HG03571 (cell line): Measurements from ENCODE around the gene SRPK3.
"Not testable (repeated sequence)": the region's sequence is repeated elsewhere in the genome, so short reads cannot be mapped to it uniquely, and the experiment has no call there.

ENCODE experiments used
- ATAC-seq: cut with Tn5 transposase; IDR thresholded peaks from one replicate; pipeline ENCODE4 v1.9.1; 2021; ENCODE audit not compliant: unreplicated experiment

The SRPK3 gene

GRCh38 chrX:153745067-153745433 lies 35.8 kb upstream of the SRPK3 start:
- not testable (repeated sequence) for ATAC-seq

- no peak for ATAC-seq
Measured at GRCh38 chrX:153746359-153746758, 34.5 kb upstream of the SRPK3 start.

DNA sequence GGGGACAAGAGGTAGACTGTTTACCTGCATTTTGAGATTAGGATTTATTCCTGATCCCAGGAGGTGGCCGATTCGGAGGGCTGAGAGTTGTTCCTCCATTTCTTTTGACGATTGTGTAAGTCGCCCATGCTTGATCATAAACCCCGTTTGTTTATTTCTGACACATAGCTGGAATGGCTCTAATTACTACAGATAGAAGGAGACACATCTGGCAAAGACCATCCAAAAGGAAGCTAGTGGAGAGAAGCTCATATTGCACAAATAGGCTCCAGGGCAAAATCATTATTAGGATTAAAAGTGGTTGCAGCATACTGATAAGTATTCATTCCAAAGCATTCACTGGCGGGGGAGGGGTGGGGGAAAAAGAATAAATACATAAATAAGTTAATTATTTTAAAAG lies 33.9 kb upstream of the SRPK3 start:
- not testable (repeated sequence) for ATAC-seq

DNA sequence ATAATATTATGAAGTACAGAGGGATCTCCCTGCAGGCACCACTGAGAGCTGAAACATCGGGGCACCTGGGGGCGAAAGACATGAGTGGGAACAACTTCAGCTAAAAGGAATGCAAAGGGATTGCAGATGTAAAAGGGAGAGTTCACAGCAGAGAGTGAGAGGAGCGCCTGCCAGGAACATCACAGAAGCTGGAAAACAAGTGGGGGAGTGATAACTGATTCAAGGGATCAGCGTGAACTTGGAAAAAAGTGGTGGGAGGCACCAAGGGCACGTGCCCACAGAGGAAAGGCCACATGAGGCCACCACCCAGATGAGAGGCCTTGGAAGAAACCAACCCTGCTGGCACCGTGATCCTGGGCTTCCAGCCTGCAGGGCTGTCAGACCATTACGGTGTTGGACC lies 31.8 kb upstream of the SRPK3 start:
- not testable (repeated sequence) for ATAC-seq

DNA sequence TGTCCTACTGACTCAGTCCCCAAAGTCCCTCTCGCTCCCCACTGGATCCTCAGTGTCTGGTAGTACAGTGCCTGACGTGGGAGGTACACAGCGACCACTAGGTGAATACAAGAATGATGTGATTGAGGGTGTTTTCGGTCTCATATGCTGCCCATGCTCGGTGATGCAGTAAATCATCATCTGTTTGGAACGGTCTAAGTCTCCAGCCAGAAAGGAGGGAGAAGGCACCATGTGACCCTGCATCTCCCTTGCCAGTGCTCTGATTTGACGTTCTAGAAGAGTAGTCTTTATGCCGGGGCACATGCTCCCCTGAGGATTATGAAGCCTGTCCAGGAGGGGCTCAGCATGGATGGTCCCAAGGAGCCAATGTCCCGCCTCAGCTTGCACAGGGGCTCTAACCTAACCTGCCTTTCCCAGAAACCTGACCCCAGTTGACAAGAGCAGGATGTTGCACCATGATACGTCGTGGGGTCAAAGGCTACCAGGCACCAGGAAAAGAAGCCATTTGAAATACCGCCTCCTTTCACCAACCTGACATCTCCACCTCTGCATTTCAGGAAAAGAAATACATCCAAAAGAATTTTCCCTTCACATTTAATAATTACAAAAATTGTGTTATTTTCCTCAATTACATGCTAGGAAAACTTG lies 30.6 kb upstream of the SRPK3 start:
- ATAC-seq: no peak

- ATAC-seq: no peak
Measured at GRCh38 chrX:153755136-153755535, 25.7 kb upstream of the SRPK3 start.

DNA sequence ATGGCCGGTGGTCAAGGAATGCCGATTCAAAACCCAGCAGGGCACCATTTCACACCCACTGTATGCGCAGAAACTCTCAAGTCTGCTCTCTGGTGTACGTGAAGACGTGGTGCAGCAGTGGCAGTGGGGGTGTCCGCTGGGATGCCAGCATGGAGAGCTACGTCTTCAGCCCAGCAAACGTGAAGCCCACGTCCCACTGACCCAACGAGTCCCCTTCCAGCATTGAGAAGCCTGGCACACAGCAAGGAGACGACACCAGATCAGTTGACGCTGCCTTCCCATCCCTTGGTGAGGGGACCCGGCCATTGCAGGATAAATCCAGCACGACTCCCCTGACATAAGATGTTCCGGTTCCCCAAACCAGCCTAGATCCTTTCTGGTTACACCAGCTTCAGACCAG lies 19.0 kb upstream of the SRPK3 start:
- no peak for ATAC-seq

DNA sequence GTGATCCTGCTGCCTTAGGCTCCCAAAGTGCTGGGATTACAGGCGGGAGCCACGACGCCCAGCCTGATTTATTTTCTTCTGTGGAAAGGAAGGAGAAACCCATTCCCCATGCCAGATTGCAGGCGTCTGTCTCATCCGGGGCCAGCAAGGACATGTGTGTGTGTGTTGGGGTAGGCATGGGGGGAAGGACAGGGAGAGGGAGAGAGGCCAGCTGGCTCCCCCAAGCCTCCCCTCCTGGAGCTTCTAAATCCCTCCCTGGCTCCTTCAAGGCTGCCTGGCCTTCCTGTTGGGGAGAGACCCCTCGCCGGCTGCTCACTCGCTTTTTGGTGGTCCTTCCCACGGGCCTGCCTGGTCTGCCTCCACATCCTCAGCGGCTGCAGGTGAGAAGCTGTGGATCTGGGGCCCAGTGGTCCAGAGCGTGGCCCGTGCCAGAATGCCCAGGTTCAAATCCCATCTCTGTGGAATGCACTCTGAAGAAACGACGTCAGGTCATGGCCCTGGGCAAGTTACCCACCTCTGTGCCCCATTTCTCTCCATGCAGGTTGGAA lies 18.1 kb upstream of the SRPK3 start:
- no peak for ATAC-seq

DNA sequence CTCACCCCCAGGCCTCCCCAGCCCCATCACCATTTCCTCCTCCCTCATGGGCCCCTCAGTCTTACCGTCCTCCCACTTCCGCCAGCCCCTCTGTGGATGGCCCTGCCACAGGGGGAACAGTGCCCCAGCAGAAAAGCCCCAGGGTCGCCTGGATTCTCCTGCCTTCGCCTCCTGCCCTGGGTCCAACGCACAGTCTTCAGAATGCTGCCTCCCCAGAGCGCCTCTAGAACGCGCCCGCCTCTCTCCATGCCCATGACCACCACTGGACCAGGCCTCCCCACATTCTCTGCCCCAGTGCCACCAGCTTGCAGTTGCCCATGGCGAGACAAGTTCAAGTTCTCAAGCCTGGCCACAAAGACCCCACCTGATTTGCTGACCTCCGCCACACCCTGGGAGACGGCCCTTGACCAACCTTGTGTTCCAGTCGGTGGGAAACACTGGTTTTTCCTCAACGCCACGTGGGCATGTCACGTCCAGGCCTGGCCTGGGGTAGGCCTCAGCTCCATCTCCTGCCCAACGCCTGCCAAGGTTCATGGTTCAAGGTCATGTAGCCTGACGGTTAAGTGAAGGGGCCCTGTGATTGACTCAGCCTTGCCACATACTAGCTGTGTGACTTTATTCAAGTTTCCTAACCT lies 17.4 kb upstream of the SRPK3 start:
- ATAC-seq: no peak

DNA sequence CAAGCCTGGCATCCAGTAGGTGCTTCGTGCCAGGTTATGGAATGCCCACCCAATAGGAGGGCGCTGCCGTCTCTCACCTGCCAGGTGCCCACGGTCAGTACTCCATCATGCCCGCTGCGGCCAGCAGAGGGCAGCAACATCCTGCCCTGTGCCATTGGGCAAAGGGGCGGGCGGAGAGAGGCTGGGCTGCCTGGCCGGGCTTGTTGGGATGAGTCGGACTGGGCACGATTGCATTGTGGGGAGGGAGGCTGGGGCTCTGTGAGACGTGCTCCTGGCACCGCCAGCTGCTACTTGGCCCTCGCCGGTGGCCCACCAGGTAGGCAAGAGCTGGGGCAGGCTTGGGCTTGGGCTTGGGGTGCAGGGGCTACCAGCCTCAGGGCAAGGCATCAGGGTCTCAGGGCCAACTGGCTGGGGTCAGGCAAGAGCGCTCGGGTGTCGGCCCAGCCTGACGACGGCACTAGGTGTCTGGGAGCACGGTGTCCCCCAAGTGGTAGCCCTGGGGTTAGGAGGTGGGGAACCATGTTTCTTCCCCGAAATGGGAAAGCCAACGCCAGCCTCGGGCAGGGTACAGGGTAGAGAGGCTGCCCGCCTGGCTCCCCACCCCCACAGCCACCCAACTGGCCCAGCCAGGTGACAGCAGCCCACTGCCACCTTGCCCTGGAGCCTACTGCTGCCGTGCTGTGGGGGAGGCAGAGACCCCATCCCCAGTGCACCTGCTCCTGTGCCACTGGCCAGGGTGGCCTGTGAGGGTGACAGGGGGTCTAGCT lies 16.7 kb upstream of the SRPK3 start, which contains the start of gene PLXNB3:
Gene PLXNB3, plus strand, starts transcription at position 261 of the 767 bp plus-strand sequence. CDS start 1,287 bp downstream, outside the sequence.
- no peak for ATAC-seq

DNA sequence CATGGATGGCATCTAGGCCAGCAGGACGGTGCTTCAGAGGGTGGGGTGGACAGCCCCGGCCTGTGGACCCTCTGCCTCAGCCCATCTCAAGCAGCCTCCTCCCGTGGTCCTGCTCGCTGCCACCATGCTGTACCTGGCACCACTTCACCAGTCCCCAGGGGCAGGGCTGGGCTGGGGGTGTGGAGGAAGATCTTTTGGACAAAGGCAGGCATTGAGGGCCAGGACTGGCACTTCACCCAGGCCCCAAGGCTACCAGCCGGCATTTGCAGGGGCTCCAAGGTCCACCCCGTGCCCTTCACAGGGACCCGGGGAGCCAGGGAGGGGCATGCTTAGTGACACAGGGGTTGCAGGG lies 16.1 kb upstream of the SRPK3 start:
- no peak for ATAC-seq

- no peak for ATAC-seq
Measured at GRCh38 chrX:153765138-153766079, 15.4 kb upstream of the SRPK3 start.

DNA sequence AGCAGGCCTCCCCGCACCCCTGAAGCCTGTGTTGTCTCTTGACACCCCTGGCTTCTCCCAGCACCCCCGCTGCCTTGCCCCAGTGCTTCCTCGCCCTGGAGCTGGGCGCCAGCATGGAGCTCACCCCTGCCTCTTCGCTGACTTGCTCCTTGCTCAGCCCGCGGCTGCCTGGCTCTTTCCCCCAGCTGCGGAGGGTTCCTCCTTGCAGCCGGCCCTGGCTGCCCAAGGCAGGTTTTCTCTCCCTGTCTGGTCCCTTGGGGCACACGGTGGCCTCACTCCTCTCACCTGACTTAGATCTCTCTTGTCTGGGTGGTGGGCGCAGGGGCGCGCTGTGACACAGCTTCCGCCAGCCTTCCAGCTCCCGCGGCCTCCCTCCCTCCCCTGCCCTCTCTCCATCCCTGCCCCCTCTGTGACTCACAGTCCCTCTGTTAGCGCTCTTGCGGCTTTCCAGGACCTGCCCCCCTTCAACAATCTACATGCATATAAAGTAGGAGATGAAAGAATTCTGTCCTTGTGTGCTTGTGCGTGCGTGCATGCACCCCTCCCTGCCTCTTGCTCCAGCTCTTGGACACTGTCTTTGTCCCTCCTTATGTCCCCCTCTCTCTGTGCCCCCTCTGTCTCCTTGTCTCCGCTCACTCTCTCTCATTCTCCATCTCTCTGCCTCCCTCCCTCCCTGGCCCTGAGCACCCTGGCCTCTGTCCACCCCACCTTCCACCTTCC lies 14.6 kb upstream of the SRPK3 start:
- ATAC-seq: no peak

GRCh38 chrX:153766871-153767673 lies 13.8 kb upstream of the SRPK3 start:
- ATAC-seq: no peak

DNA sequence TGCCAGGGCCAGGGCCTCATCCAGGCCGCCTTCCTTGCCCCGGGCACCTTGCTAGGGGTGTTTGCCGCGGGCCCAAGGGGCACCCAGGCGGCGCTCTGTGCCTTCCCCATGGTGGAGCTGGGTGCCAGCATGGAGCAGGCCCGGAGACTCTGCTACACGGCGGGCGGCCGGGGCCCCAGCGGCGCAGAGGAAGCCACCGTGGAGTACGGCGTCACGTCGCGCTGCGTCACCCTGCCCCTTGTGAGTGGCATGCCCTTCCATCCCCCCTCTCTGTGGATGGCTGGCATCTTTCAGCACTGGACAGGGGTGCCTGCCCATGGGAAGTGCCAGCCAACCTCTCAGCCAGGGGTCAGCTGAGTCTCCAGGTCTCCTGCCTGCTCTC lies 13.2 kb upstream of the SRPK3 start:
- no peak for ATAC-seq

- ATAC-seq: no peak
Measured at GRCh38 chrX:153768311-153769157, 12.3 kb upstream of the SRPK3 start.

GRCh38 chrX:153769158-153769864 lies 11.5 kb upstream of the SRPK3 start:
- ATAC-seq: no peak
